DND-41 (cell line): Measurements from ENCODE around the gene RELN.

Experiments
- ATAC-seq: fragments of 200-7000 bp; cut with Tn5 transposase; 3 replicates; pipeline ENCODE4 v1.9.1; 2021; ENCODE audit warnings: low read depth; ENCODE audit not compliant: insufficient read depth
- DNase-seq: peaks from one replicate; pipeline ENCODE4 v3.0.0-alpha.2; 2020
- H2AFZ ChIP-seq: 2 replicates; pipeline ENCODE4 v1.6.0; 2012; ENCODE audit warnings: low read depth, low read length
- H3K27ac ChIP-seq: 2 replicates; pipeline ENCODE4 v1.5.1; 2012; ENCODE audit warnings: low read length, inconsistent platforms
- H3K27me3 ChIP-seq: fragments of 200-600 bp; sonication (generic); 2 replicates; pipeline ENCODE4 v1.6.0; 2012; ENCODE audit warnings: low read length, mild to moderate bottlenecking, inconsistent platforms; ENCODE audit not compliant: insufficient read depth, poor library complexity
- H3K36me3 ChIP-seq: 2 replicates; pipeline ENCODE4 v1.5.1; 2012; ENCODE audit warnings: low read length, inconsistent platforms; ENCODE audit not compliant: insufficient read depth
- H3K4me1 ChIP-seq: 2 replicates; pipeline ENCODE4 v1.5.1; 2012; ENCODE audit warnings: mild to moderate bottlenecking, low read length; ENCODE audit not compliant: insufficient read depth
- H3K4me2 ChIP-seq: 2 replicates; pipeline ENCODE4 v1.6.0; 2012; ENCODE audit warnings: mild to moderate bottlenecking, moderate library complexity, low read length, inconsistent platforms; ENCODE audit not compliant: insufficient read depth
- H3K4me3 ChIP-seq, 2 experiments: fragments of 200-600 bp in 1 of 2; shearing (Covaris generic) in 1 of 2; 2 replicates each; pipeline ENCODE4 v1.5.1; 2012 to 2016; ENCODE audit warnings: inconsistent platforms in 2 of 2, low read length in 2 of 2, mild to moderate bottlenecking in 2 of 2, low read depth in 1 of 2, moderate library complexity in 1 of 2
- H3K79me2 ChIP-seq: 2 replicates; pipeline ENCODE4 v1.6.0; 2012; ENCODE audit warnings: low read length, inconsistent platforms; ENCODE audit not compliant: insufficient read depth
- H3K9ac ChIP-seq: 2 replicates; pipeline ENCODE4 v1.6.0; 2012; ENCODE audit warnings: low read depth, mild to moderate bottlenecking, inconsistent platforms, low read length, moderate library complexity
- H3K9me3 ChIP-seq: 2 replicates; pipeline ENCODE4 v1.5.1; 2012; ENCODE audit warnings: low read length, moderate library complexity, mild to moderate bottlenecking, inconsistent platforms; ENCODE audit not compliant: insufficient read depth, severe bottlenecking
- H4K20me1 ChIP-seq: 2 replicates; pipeline ENCODE4 v1.6.0; 2012; ENCODE audit warnings: low read length; ENCODE audit not compliant: insufficient read depth
- EZH2 ChIP-seq: IDR thresholded peaks from 3 replicates; pipeline ENCODE4 v1.6.1; 2012; ENCODE audit warnings: borderline replicate concordance, low read depth, mild to moderate bottlenecking, moderate library complexity, low read length, inconsistent platforms; ENCODE audit not compliant: severe bottlenecking
- TF ChIP-seq, protein P1 (sequence below): IDR thresholded peaks from 2 replicates; pipeline ENCODE4 v1.5.1; 2012; ENCODE audit warnings: borderline replicate concordance, low read length, moderate library complexity, mild to moderate bottlenecking; ENCODE audit not compliant: poor library complexity, severe bottlenecking; ENCODE audit errors: extremely low read depth

The RELN gene

DNA sequence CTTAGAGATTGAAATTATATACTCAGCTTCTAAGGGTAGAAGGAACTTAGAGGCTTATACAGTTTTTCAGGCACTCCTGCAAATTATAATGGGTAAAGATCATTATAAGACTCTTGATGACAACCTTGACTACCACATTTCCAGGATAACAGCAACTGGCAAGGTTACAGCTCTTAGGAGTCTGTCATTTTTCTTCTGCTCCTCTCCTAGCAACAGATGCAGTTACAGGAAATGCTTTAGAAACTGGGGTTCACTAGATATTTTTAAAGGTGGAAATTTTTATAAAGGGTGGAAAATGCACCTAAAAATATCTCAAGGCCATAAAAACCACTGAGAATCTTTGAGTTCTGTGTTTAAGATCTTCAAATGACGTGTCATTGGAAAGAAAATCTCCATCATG lies 185.8 kb downstream of the RELN start:
- ATAC-seq (no peak), DNase-seq (no peak)
- H4K20me1 ChIP-seq: no peaks in the 10 kb centered on the region
- H3K27me3 ChIP-seq: no peaks in the 10 kb centered on the region
- H3K4me1 ChIP-seq: no peaks in the 10 kb centered on the region
- no peak overlapping the region for H2AFZ ChIP-seq
- no peaks in the 10 kb centered on the region for H3K36me3 ChIP-seq
- H3K9me3 ChIP-seq: no peaks in the 10 kb centered on the region
- no peak overlapping the region for H3K9ac ChIP-seq
- H3K4me3 ChIP-seq: no peak overlapping the region
- H3K79me2 ChIP-seq: no peaks in the 10 kb centered on the region
- TF ChIP-seq EZH2: no peak
- TF ChIP-seq, protein P1, sequence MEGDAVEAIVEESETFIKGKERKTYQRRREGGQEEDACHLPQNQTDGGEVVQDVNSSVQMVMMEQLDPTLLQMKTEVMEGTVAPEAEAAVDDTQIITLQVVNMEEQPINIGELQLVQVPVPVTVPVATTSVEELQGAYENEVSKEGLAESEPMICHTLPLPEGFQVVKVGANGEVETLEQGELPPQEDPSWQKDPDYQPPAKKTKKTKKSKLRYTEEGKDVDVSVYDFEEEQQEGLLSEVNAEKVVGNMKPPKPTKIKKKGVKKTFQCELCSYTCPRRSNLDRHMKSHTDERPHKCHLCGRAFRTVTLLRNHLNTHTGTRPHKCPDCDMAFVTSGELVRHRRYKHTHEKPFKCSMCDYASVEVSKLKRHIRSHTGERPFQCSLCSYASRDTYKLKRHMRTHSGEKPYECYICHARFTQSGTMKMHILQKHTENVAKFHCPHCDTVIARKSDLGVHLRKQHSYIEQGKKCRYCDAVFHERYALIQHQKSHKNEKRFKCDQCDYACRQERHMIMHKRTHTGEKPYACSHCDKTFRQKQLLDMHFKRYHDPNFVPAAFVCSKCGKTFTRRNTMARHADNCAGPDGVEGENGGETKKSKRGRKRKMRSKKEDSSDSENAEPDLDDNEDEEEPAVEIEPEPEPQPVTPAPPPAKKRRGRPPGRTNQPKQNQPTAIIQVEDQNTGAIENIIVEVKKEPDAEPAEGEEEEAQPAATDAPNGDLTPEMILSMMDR: no peak
- H3K4me2 ChIP-seq: no peak overlapping the region
- H3K27ac ChIP-seq: no peak overlapping the region

GRCh38 chr7:103799298-103799697 lies 190.2 kb downstream of the RELN start:
- no peak for ATAC-seq

DNA sequence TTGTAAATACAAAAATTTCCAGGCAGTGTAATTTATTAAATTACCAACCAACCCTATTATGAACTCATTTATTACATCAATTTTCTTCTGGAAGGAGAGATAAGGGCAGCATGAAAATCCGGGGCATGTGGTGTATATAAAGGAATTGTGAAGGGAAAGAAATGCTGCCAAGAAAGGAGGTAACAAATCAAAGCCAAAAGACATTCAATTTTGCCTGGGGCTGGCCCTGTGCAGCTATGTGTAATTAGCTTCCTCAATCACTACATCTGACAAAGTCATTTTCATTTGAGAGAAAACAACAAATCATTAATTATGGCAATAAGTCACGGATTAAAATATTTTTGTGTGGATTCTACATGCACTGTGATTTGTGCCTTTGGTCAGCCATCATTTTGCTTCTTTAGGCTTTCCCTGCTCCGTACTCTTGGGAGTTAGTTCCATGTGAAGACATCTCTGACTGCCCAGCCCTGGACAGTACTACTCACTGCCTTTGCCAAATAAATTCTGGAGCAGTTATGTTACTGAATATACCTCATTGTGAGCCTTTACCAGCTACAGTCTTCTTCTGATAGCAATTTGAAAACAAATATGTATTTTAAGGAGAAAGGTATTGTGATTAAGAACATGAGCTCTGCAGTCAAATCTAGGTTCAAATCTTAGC lies 191.7 kb downstream of the RELN start:
- H3K27ac ChIP-seq: no peak overlapping the region
- H3K79me2 ChIP-seq: no peaks in the 10 kb centered on the region
- DNase-seq: no peak
- no peak overlapping the region for H3K9ac ChIP-seq
- no peak overlapping the region for H3K4me2 ChIP-seq
- no peak for ATAC-seq
- no peak overlapping the region for H2AFZ ChIP-seq
- no peak for TF ChIP-seq EZH2
- TF ChIP-seq, protein P1: no peak
- no peaks in the 10 kb centered on the region for H4K20me1 ChIP-seq
- H3K4me1 ChIP-seq: no peaks in the 10 kb centered on the region
- no peaks in the 10 kb centered on the region for H3K9me3 ChIP-seq
- no peak overlapping the region for H3K4me3 ChIP-seq
- no peaks in the 10 kb centered on the region for H3K36me3 ChIP-seq
- no peaks in the 10 kb centered on the region for H3K27me3 ChIP-seq

More at GRCh38 chr7:103799298-103799697, 190.2 kb downstream of the RELN start:
- Histone ChIP-seq H3K4me1 (no peaks in the 10 kb centered on the region), H4K20me1 (no peaks in the 10 kb centered on the region), H2AFZ (no peak overlapping the region), H3K27me3 (no peaks in the 10 kb centered on the region), H3K79me2 (no peaks in the 10 kb centered on the region), H3K4me3 (no peak overlapping the region), H3K36me3 (no peaks in the 10 kb centered on the region), H3K9ac (no peak overlapping the region), H3K9me3 (no peaks in the 10 kb centered on the region), H3K4me2 (no peak overlapping the region), H3K27ac (no peak overlapping the region)
- TF ChIP-seq, protein P1: no peak
- TF ChIP-seq EZH2: no peak
- no peak for DNase-seq
